Spleen (tissue), 11 donors: Measurements from ENCODE around the gene OGDHL. TPM values are rescaled to one million over a fixed set of nuclear protein-coding genes. Genes with fewer than 3 reads are reported as not detected.

ENCODE experiments used
- DNase-seq: peaks from one replicate; pipeline ENCODE4 v3.0.0-alpha.2; 2020
- H3K27ac ChIP-seq, 8 donors: fragments of 200-600 bp; sonication (generic) in 7 of 8; 1 replicate in 4 of 8; 2 replicates in 4 of 8; pipeline versions ENCODE4 v1.5.0 to v1.8.0; 2016 to 2021; ENCODE audit warnings: inconsistent platforms in 4 of 8, mild to moderate bottlenecking in 4 of 8, moderate library complexity in 1 of 8
- H3K27me3 ChIP-seq, 7 donors: fragments of 200-600 bp; sonication (generic) in 6 of 7; replicated peaks in 1 of 7; 1 replicate in 4 of 7; 2 replicates in 3 of 7; pipeline versions ENCODE4 v1.5.0 to v1.8.0; 2016 to 2021; ENCODE audit warnings: inconsistent platforms in 3 of 7, mild to moderate bottlenecking in 1 of 7
- H3K36me3 ChIP-seq, 6 donors: fragments of 200-600 bp; sonication (generic) in 5 of 6; 1 replicate in 4 of 6; 2 replicates in 2 of 6; pipeline versions ENCODE4 v1.5.0 to v1.8.0; 2016 to 2021; ENCODE audit warnings: inconsistent platforms in 2 of 6
- H3K4me1 ChIP-seq, 6 donors: fragments of 200-600 bp; sonication (generic) in 5 of 6; 1 replicate in 3 of 6; 2 replicates in 3 of 6; pipeline versions ENCODE4 v1.5.0 to v1.8.0; 2016 to 2021; ENCODE audit warnings: inconsistent platforms in 3 of 6
- H3K4me3 ChIP-seq, 8 donors: fragments of 200-600 bp; sonication (generic) in 7 of 8; 1 replicate in 4 of 8; 2 replicates in 4 of 8; pipeline versions ENCODE4 v1.5.0 to v1.8.0; 2016 to 2021; ENCODE audit warnings: inconsistent platforms in 4 of 8, mild to moderate bottlenecking in 4 of 8, moderate library complexity in 2 of 8
- H3K9me3 ChIP-seq, 8 donors: fragments of 200-600 bp; sonication (generic) in 7 of 8; 1 replicate in 4 of 8; 2 replicates in 4 of 8; pipeline versions ENCODE4 v1.5.0 to v1.8.0; 2016 to 2021; ENCODE audit warnings: inconsistent platforms in 4 of 8
- POLR2A ChIP-seq, 3 donors: fragments of 450-650 bp; IDR thresholded peaks; one replicate each; pipeline ENCODE4 v1.5.1; 2017; ENCODE audit warnings: antibody characterized with exemption in 3 of 3, mild to moderate bottlenecking in 1 of 3
- POLR2AphosphoS5 ChIP-seq, 3 donors: sonication (generic); formaldehyde crosslinking; IDR thresholded peaks; one replicate each; pipeline ENCODE4 v1.5.1; 2017; ENCODE audit warnings: antibody characterized with exemption in 3 of 3
- WGBS, 5 donors: extraction: QIAGEN DNeasy Blood & Tissue Kit in 3 of 5; methylation state at CpG; one replicate each; pipeline versions ENCODE4 v1.1.5 to v1.1.7; 2013 to 2018; 5-methylcytosine and 5-hydroxymethylcytosine counted together
- intact Hi-C: fragments of 100-400 bp; cut with DNase I; formaldehyde crosslinking; loops from one replicate; pipeline ENCODE4 v1.15.0; 2023; ENCODE audit warnings: low total_unique reads
- polyA plus RNA-seq, 3 donors: library from polyadenylated mRNA; stranded (reverse); fragments of 200-250 nt; gene quantifications; one replicate each; pipeline ENCODE4 v1.2.1, GENCODE V29; 2013
- total RNA-seq, 7 donors: library from RNA; depleted of rRNA in 3 of 7; stranded (reverse); fragments of >200 nt in 3 of 7; fragmentation: NEBNext Ultra II Directional in 4 of 7; extraction: Animal tissue kit (Norgen Biotek cat#: 25700) in 4 of 7; gene quantifications; one replicate each; pipeline versions ENCODE4 v1.1.0 to v1.2.1, GENCODE V29; 2016 to 2021
- TF ChIP-seq, protein P1 (sequence below), 11 experiments: fragments of 200-600 bp in 7 of 11; fragments of 450-650 bp in 4 of 11; sonication (generic) in 4 of 11; IDR thresholded peaks in 8 of 11; conservative IDR thresholded peaks in 3 of 11; 1 replicate in 7 of 11; 2 replicates in 4 of 11; pipeline versions ENCODE4 v1.4.0 to v1.8.0; 2016 to 2021; ENCODE audit warnings: antibody characterized with exemption in 11 of 11, inconsistent platforms in 4 of 11, mild to moderate bottlenecking in 1 of 11
- donor health status: healthy with polysubstance abuse.
- donor health status: DM: no; HTN: no; CAD: no; lungs with moderate emphysema.
- donor health status: DM: no; HTN: no; CAD: no.
- donor health status: Bipolar disorder and iron deficiency.
- donor health status: healthy.
- donor health status: DM: no; HTN: no; CAD: no.
- donor health status: DM: yes; HTN: yes; CAD: no.

Gene OGDHL
- total and polyA plus RNA-seq, 10 donors: 0.09 to 1.6 (median 0.19) TPM; not detected in 2

DNA sequence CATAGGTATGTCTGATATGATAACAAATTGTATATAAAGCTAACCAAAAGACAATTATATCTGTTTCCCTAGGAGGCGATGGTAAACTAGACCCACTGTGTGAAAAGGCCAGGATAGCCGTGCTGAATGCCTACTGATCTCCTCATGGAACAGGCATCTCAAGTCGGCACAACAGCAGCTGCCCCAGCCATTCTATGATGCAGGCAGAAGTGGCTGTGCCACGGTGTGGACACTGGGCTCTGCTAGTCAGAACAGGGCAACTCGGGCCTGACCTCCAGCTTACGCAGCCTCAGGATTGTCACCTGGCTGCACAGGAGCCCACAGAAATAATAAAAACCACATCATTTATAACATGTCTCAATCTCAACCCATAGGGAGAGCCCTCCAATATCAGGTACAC is 67.7 kb downstream of the OGDHL start:
- Histone ChIP-seq H3K27ac (no peak overlapping the region), H3K27me3 (peaks cover 0 to 62% (median 22%) of the 10 kb centered on the region in 7 donors), H3K36me3 (no peaks in the 10 kb centered on the region), H3K4me1 (no peaks in the 10 kb centered on the region), H3K4me3 (no peak overlapping the region), H3K9me3 (peaks cover 0 to 6% (median 0%) of the 10 kb centered on the region in 8 donors)
- intact Hi-C loops: no loop called here
- 64 to 91% (median 81%) methylated on average over 6 of the region's 6 CpGs for WGBS, 5 donors
- peak; percentile 48 for DNase-seq
- no peak for TF ChIP-seq POLR2AphosphoS5 (IDR thresholded peaks at IDR 0.05)
- TF ChIP-seq, protein P1, sequence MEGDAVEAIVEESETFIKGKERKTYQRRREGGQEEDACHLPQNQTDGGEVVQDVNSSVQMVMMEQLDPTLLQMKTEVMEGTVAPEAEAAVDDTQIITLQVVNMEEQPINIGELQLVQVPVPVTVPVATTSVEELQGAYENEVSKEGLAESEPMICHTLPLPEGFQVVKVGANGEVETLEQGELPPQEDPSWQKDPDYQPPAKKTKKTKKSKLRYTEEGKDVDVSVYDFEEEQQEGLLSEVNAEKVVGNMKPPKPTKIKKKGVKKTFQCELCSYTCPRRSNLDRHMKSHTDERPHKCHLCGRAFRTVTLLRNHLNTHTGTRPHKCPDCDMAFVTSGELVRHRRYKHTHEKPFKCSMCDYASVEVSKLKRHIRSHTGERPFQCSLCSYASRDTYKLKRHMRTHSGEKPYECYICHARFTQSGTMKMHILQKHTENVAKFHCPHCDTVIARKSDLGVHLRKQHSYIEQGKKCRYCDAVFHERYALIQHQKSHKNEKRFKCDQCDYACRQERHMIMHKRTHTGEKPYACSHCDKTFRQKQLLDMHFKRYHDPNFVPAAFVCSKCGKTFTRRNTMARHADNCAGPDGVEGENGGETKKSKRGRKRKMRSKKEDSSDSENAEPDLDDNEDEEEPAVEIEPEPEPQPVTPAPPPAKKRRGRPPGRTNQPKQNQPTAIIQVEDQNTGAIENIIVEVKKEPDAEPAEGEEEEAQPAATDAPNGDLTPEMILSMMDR (IDR thresholded peaks at IDR 0.05 in 8 of 11, conservative IDR thresholded peaks at IDR 0.05 in 3 of 11): no peak
- no peak for TF ChIP-seq POLR2A (IDR thresholded peaks at IDR 0.05)

DNA sequence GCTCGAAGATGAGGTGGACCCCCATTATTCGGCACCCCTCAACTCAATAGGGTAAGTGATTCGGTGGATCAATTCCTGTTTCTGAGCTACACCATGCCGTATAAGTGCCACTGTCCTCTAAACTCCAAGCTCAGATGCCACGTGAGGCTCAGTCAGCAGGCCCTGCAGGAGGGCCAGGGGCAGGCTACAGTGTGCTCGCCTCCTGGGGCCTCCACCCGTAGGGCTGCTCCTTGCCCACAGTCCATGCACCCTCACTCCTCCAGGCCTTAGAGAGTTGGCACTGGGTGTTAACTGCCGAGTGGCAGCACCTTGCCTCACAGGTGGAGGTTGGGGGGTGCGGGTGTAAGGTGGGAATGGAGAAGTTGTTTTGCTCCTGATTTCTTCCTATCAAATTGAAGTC is 70.5 kb downstream of the OGDHL start:
- Histone ChIP-seq H3K4me3 (no peak overlapping the region), H3K9me3 (peaks cover 0 to 21% (median 7%) of the 10 kb centered on the region in 8 donors), H3K27ac (no peak overlapping the region), H3K4me1 (no peaks in the 10 kb centered on the region), H3K27me3 (peaks cover 0 to 75% (median 22%) of the 10 kb centered on the region in 7 donors), H3K36me3 (no peaks in the 10 kb centered on the region)
- intact Hi-C loops: no loop called here
- TF ChIP-seq POLR2AphosphoS5 (IDR thresholded peaks at IDR 0.05): no peak
- TF ChIP-seq, protein P1 (IDR thresholded peaks at IDR 0.05 in 8 of 11, conservative IDR thresholded peaks at IDR 0.05 in 3 of 11): no peak
- TF ChIP-seq POLR2A (IDR thresholded peaks at IDR 0.05): no peak
- WGBS, 5 donors: 35 to 49% (median 47%) methylated on average over 9 of the region's 9 CpGs
- no peak for DNase-seq

DNA sequence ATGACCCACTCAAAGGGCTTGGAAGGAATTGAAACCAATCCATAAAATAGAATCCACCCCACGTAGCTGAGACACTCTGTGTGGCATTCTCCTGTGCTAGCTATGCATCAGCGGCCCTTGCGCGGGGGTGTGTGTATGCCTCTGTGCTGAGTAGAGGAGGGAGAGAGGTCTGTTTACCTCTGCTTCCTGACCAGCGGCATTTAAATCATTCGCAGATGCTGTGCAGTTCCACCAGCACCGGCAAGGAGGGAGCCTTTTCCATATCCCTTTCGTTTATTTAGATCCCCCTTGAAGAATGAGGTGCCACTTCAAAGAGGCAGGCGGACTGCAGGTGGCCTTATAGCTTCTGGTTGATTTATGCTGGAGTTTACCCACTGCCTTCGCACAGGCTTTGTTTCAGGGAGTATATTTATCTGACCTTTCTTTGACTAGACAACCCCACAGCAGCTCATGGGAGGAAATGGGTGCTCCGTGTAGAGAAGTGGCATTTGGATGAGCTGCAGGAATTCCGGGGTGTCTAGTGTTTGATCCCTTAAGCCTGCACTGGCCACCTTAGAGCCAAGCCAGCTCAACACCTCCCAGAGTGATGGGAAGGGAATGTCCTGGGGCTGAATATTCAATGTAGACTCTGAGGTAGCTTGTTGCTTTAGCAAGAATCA is 71.3 kb downstream of the OGDHL start:
- Histone ChIP-seq H3K36me3 (no peaks in the 10 kb centered on the region), H3K9me3 (peaks cover 0 to 29% (median 14%) of the 10 kb centered on the region in 8 donors), H3K27me3 (peaks cover 0 to 75% (median 22%) of the 10 kb centered on the region in 7 donors), H3K4me1 (no peaks in the 10 kb centered on the region), H3K27ac (no peak overlapping the region), H3K4me3 (no peak overlapping the region)
- TF ChIP-seq, protein P1 (IDR thresholded peaks at IDR 0.05 in 8 of 11, conservative IDR thresholded peaks at IDR 0.05 in 3 of 11): no peak
- TF ChIP-seq POLR2AphosphoS5 (IDR thresholded peaks at IDR 0.05): no peak
- no peak for TF ChIP-seq POLR2A (IDR thresholded peaks at IDR 0.05)
- WGBS, 5 donors: 8 to 23% (median 12%) methylated on average over 12 of the region's 12 CpGs
- intact Hi-C loops: no loop called here
- no peak for DNase-seq

DNA sequence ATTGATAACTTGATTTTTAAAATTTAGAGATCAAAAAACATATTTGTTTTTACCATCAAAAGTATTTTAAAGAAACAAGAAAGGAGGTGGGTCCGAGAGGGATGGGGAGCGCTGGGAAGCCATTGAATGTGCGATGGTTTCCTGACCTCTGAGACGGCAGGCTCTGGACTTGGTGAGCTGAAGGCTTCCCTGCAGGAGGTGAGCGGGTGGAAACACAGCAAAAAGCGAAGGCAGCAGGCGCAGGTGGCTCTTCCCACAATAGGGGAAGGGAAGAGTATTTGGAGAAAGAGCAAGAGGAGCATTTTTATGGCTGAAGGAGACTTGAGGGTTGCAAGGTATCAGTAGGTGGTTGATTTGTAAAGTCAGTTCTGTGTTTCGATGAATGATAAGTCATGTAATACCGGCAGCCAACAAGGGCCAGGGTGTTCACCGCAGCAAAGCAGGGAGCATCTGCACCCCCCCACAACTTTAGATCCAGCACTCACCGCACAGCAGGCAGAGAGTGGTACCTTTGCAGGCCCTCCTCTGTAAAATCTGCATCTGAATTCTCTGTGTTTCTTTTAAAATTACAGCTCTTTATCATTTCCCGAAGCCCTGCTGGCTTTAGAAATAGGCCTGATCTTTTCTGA is 72.1 kb downstream of the OGDHL start:
- WGBS, 5 donors: 17 to 25% (median 23%) methylated on average over 12 of the region's 12 CpGs
- H3K9me3 ChIP-seq: peaks cover 0 to 33% (median 15%) of the 10 kb centered on the region in 8 donors
- H3K27ac ChIP-seq: no peak overlapping the region
- H3K36me3 ChIP-seq: no peaks in the 10 kb centered on the region
- TF ChIP-seq POLR2A (IDR thresholded peaks at IDR 0.05) (no peak), POLR2AphosphoS5 (IDR thresholded peaks at IDR 0.05) (no peak)
- TF ChIP-seq, protein P1 (IDR thresholded peaks at IDR 0.05 in 8 of 11, conservative IDR thresholded peaks at IDR 0.05 in 3 of 11): no peak
- DNase-seq: no peak
- peaks cover 0 to 75% (median 22%) of the 10 kb centered on the region in 7 donors for H3K27me3 ChIP-seq
- intact Hi-C loops: no loop called here
- H3K4me1 ChIP-seq: no peaks in the 10 kb centered on the region
- no peak overlapping the region for H3K4me3 ChIP-seq
